Activated CD4-positive, alpha-beta T cell treated with anti-CD3 and anti-CD28 coated beads, Interleukin-2, Interleukin-4, amounts not matched to agents 100 ng/mL and 50 ng/mL, durations not matched to agents 16 hours and 8 hours (primary cell): ENCODE results near the gene RBFOX2.

Experiments
- DNase-seq: peaks from one replicate; pipeline ENCODE4 v3.0.0-alpha.2; 2020; ENCODE audit warnings: low spot score

RBFOX2 gene

DNA sequence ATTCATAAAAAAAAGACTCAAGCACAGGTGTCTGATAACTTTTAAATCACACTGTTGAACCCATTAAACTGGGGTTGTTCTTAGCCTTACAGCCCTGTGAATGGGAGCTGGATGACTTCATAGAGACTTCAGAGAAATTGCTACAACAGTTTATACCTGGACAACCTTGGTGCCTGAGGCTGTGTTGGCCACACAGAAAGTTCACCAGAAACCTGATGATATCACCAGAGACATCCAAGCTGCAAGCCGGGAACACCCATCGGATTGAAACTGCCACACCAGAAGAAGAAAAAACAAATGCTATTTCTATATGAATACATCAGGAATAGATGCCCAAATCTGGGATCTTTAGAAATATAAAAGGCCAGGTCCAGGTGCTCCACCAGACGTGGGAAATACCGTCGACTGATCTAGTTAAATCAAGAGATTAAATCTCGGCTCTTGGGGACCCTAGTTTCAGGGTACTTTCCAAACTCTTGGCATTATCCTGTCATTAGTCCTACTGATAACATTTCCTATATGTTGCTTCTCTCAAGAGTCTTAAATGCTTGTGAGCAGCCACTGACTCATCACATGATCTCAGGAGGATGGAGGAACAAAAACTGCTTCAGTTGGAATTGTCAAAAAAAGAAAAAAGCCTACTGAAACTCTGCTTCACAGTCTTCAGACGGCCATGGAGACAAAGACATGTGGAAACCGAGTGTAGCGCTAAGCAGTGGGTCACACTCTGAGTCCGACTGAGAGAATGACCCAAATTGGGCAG lies 339.5 kb downstream of the RBFOX2 start:
- DNase-seq = no peak
